GM18867 (cell line): Measurements from ENCODE around the gene CHAF1B.
"Not testable (repeated sequence)": the region's sequence is repeated elsewhere in the genome, so short reads cannot be mapped to it uniquely, and the experiment has no call there.

Experiments used
- ATAC-seq: cut with Tn5 transposase; IDR thresholded peaks from one replicate; pipeline ENCODE4 v1.9.1; 2021; ENCODE audit warnings: mild to moderate bottlenecking, moderate library complexity; ENCODE audit not compliant: unreplicated experiment

Gene CHAF1B

GRCh38 chr21:36385233-36386030 lies at the start of gene CHAF1B:
Gene CHAF1B (plus strand): TSS chr21:36385392. CDS start chr21:36386137, 745 bp downstream.
- ATAC-seq: peak; percentile 81

- ATAC-seq: no peak
Observed at GRCh38 chr21:36337099-36337509, 48.1 kb upstream of the CHAF1B start.

GRCh38 chr21:36338975-36339374 lies 46.2 kb upstream of the CHAF1B start:
- ATAC-seq: no peak

- not testable (repeated sequence) for ATAC-seq
Observed at GRCh38 chr21:36342581-36342980, 42.6 kb upstream of the CHAF1B start.

GRCh38 chr21:36344931-36345330 lies 40.3 kb upstream of the CHAF1B start:
- no peak for ATAC-seq

GRCh38 chr21:36347278-36347961 lies 37.8 kb upstream of the CHAF1B start:
- no peak for ATAC-seq

- no peak for ATAC-seq
Observed at GRCh38 chr21:36347962-36348328, 37.2 kb upstream of the CHAF1B start.

- ATAC-seq: no peak
Observed at GRCh38 chr21:36349315-36349714, 35.9 kb upstream of the CHAF1B start.

- ATAC-seq: no peak
Observed at GRCh38 chr21:36350282-36350910, 34.8 kb upstream of the CHAF1B start.

GRCh38 chr21:36354918-36355680 lies 30.1 kb upstream of the CHAF1B start:
- no peak for ATAC-seq

- no peak for ATAC-seq
Observed at GRCh38 chr21:36355868-36356267, 29.3 kb upstream of the CHAF1B start.

- no peak for ATAC-seq
Observed at GRCh38 chr21:36359185-36359584, 26.0 kb upstream of the CHAF1B start.

- ATAC-seq: peak; percentile 52
Observed at GRCh38 chr21:36369064-36369685, 16.0 kb upstream of the CHAF1B start.

- ATAC-seq: no peak
Observed at GRCh38 chr21:36375994-36376393, 9.2 kb upstream of the CHAF1B start.

GRCh38 chr21:36377391-36377842 lies 7.8 kb upstream of the CHAF1B start:
- no peak for ATAC-seq

- ATAC-seq: no peak
Observed at GRCh38 chr21:36379251-36379650, 5.9 kb upstream of the CHAF1B start.

GRCh38 chr21:36381841-36382589 lies 3.2 kb upstream of the CHAF1B start:
- ATAC-seq: no peak

- ATAC-seq: not testable (repeated sequence)
Observed at GRCh38 chr21:36382722-36383121, 2.5 kb upstream of the CHAF1B start.

GRCh38 chr21:36384885-36385232 lies 333 bp upstream of the CHAF1B start:
- ATAC-seq: no peak
